Neural cell (in vitro differentiated cells): ENCODE data around the gene ARIH1. TPM values are rescaled to one million over a fixed set of nuclear protein-coding genes. Genes with fewer than 3 reads are reported as not detected.

ENCODE experiments used
- H2AFZ ChIP-seq: fragments of 200-600, 300-800 bp; sonication (generic), shearing (Covaris generic); 2 replicates; pipeline ENCODE4 v1.6.0; 2014; ENCODE audit warnings: low read depth, mild to moderate bottlenecking, antibody characterized with exemption, low read length, moderate library complexity
- H3F3A ChIP-seq: fragments of 200-600 bp; shearing (Covaris generic); 2 replicates; pipeline ENCODE4 v1.6.1; 2016; ENCODE audit warnings: mild to moderate bottlenecking, moderate library complexity, mixed read lengths, antibody characterized with exemption, low read length; ENCODE audit not compliant: insufficient read depth, poor library complexity, severe bottlenecking
- H3K27ac ChIP-seq: fragments of 200-600, 300-800 bp; sonication (generic), shearing (Covaris generic); 2 replicates; pipeline ENCODE4 v1.5.1; 2014; ENCODE audit warnings: mild to moderate bottlenecking, low read length, moderate library complexity
- H3K27me3 ChIP-seq: fragments of 300-800, 200-600 bp; sonication (generic), shearing (Covaris generic); 2 replicates; pipeline ENCODE4 v1.6.0; 2014; ENCODE audit warnings: mild to moderate bottlenecking, low read depth, low read length, moderate library complexity; ENCODE audit not compliant: insufficient read depth
- H3K36me3 ChIP-seq: fragments of 300-800, 200-600 bp; sonication (generic), shearing (Covaris generic); 2 replicates; pipeline ENCODE4 v1.5.1; 2014; ENCODE audit warnings: mild to moderate bottlenecking, antibody characterized with exemption, low read length, moderate library complexity; ENCODE audit not compliant: insufficient read depth
- H3K4me2 ChIP-seq: fragments of 300-800, 200-600 bp; sonication (generic), shearing (Covaris generic); 2 replicates; pipeline ENCODE4 v1.6.0; 2014; ENCODE audit warnings: mild to moderate bottlenecking, low read length
- H3K4me3 ChIP-seq: fragments of 300-800, 200-600 bp; sonication (generic), shearing (Covaris generic); 2 replicates; pipeline ENCODE4 v1.5.1; 2014; ENCODE audit warnings: mild to moderate bottlenecking, low read length, moderate library complexity
- H3K79me2 ChIP-seq: fragments of 200-600 bp; shearing (Covaris generic); replicated peaks from 2 replicates; pipeline ENCODE4 v1.6.0; 2014; ENCODE audit warnings: mild to moderate bottlenecking, low read length, moderate library complexity; ENCODE audit not compliant: insufficient read depth
- H3K9ac ChIP-seq: fragments of 300-800, 200-600 bp; sonication (generic), shearing (Covaris generic); 2 replicates; pipeline ENCODE4 v1.6.1; 2016; ENCODE audit warnings: mild to moderate bottlenecking, low read length, mixed read lengths
- H3K9me2 ChIP-seq: fragments of 200-600 bp; shearing (Covaris generic); 2 replicates; pipeline ENCODE4 v1.6.1; 2016; ENCODE audit warnings: mild to moderate bottlenecking, low read length, mixed read lengths; ENCODE audit not compliant: insufficient read depth
- H3K9me3 ChIP-seq: fragments of 200-600, 300-800 bp; sonication (generic), shearing (Covaris generic); 2 replicates; pipeline ENCODE4 v1.6.1; 2016; ENCODE audit warnings: mild to moderate bottlenecking, mixed run types, low read length, moderate library complexity, mixed read lengths
- H4K20me1 ChIP-seq: fragments of 200-600 bp; shearing (Covaris generic); 2 replicates; pipeline ENCODE4 v1.6.1; 2016; ENCODE audit warnings: mild to moderate bottlenecking, mixed run types; ENCODE audit not compliant: insufficient read depth
- CTCF ChIP-seq: fragments of 450-650 bp; IDR thresholded peaks from 2 replicates; pipeline ENCODE4 v1.5.1; 2014; ENCODE audit warnings: antibody characterized with exemption, mild to moderate bottlenecking, moderate library complexity; ENCODE audit not compliant: poor library complexity, severe bottlenecking
- EP300 ChIP-seq: fragments of 450-650 bp; conservative IDR thresholded peaks from 2 replicates; pipeline ENCODE4 v1.6.1; 2014; ENCODE audit warnings: antibody characterized with exemption, mild to moderate bottlenecking, moderate library complexity; ENCODE audit not compliant: poor library complexity, severe bottlenecking
- EZH2 ChIP-seq: fragments of 200-600, 300-800 bp; shearing (Covaris generic), sonication (generic); IDR thresholded peaks from 2 replicates; pipeline ENCODE4 v1.6.1; 2014; ENCODE audit warnings: antibody characterized with exemption, low read length, borderline replicate concordance, mild to moderate bottlenecking; ENCODE audit not compliant: insufficient read depth, poor library complexity, severe bottlenecking
- MXI1 ChIP-seq: fragments of 450-650 bp; conservative IDR thresholded peaks from 2 replicates; pipeline ENCODE4 v1.6.1; 2014; ENCODE audit warnings: antibody characterized with exemption, mild to moderate bottlenecking; ENCODE audit not compliant: poor library complexity, severe bottlenecking
- POLR2AphosphoS5 ChIP-seq: IDR thresholded peaks from 2 replicates; pipeline ENCODE4 v1.6.1; 2012
- RAD21 ChIP-seq: fragments of 450-650 bp; conservative IDR thresholded peaks from 2 replicates; pipeline ENCODE4 v1.6.1; 2014; ENCODE audit warnings: antibody characterized with exemption, mild to moderate bottlenecking, moderate library complexity
- REST ChIP-seq: IDR thresholded peaks from 2 replicates; pipeline ENCODE4 v1.6.1; 2012; ENCODE audit warnings: borderline replicate concordance
- SMC3 ChIP-seq: fragments of 450-650 bp; conservative IDR thresholded peaks from 2 replicates; pipeline ENCODE4 v1.6.1; 2014; ENCODE audit warnings: antibody characterized with exemption, mild to moderate bottlenecking, moderate library complexity; ENCODE audit not compliant: poor library complexity
- TAF1 ChIP-seq: IDR thresholded peaks from 2 replicates; pipeline ENCODE4 v1.6.1; 2012; ENCODE audit warnings: low read depth
- polyA plus RNA-seq: library from polyadenylated mRNA; depleted of rRNA; stranded (reverse); fragments of >200 nt; gene quantifications from 2 replicates; pipeline ENCODE4 v1.2.3, GENCODE V29; 2014

Gene ARIH1
- polyA plus RNA-seq, 1 donor from 2014 or later = 72.1 TPM

DNA sequence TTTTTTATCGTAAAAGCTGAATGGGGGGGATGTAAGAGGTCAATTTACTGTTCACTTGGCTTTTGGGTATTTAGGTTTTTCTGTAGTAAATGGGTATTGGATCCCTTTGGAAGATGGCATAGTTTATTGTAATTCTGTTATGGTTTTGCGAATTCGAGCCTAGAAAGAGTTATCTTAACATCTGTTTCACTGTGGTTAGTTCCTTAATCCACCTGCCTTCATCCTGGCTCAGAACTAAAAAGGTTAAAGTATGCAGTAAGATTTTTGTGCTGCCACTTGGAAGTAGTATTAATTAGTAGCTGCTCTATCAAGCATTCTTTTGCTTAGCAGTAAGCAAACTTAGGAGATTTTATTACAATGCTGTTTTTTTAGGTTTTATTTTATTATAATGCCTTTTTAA, 62.4 kb downstream of the ARIH1 start:
- Histone ChIP-seq H3K9ac (no peak overlapping the region), H3K36me3 (no peaks in the 10 kb centered on the region), H4K20me1 (no peaks in the 10 kb centered on the region), H3K4me2 (no peak overlapping the region), H2AFZ (no peak overlapping the region), H3K27me3 (no peaks in the 10 kb centered on the region), H3K27ac (no peak overlapping the region), H3F3A (peaks cover 3% of the 10 kb centered on the region), H3K9me2 (no peaks in the 10 kb centered on the region), H3K4me3 (no peak overlapping the region), H3K9me3 (no peaks in the 10 kb centered on the region), H3K79me2 (peaks cover 38% of the 10 kb centered on the region)
- no peak for TF ChIP-seq EP300
- TF ChIP-seq EZH2 = no peak
- TF ChIP-seq MXI1 = no peak
- TF ChIP-seq POLR2AphosphoS5 = no peak
- TF ChIP-seq SMC3 = no peak
- no peak for TF ChIP-seq REST
- no peak for TF ChIP-seq CTCF
- no peak for TF ChIP-seq TAF1
- no peak for TF ChIP-seq RAD21

- H3K79me2 ChIP-seq = peaks cover 25% of the 10 kb centered on the region
- no peak overlapping the region for H2AFZ ChIP-seq
- no peaks in the 10 kb centered on the region for H3K27me3 ChIP-seq
- no peaks in the 10 kb centered on the region for H4K20me1 ChIP-seq
- H3F3A ChIP-seq = peaks cover 3% of the 10 kb centered on the region
- H3K9me3 ChIP-seq = no peaks in the 10 kb centered on the region
- H3K4me3 ChIP-seq = no peak overlapping the region
- no peak overlapping the region for H3K4me2 ChIP-seq
- no peak for TF ChIP-seq RAD21
- no peak overlapping the region for H3K27ac ChIP-seq
- no peaks in the 10 kb centered on the region for H3K9me2 ChIP-seq
- no peaks in the 10 kb centered on the region for H3K36me3 ChIP-seq
- H3K9ac ChIP-seq = no peak overlapping the region
Observed at GRCh38 chr15:72538931-72539330, 64.8 kb downstream of the ARIH1 start.

GRCh38 chr15:72540606-72541237, 66.6 kb downstream of the ARIH1 start:
- no peaks in the 10 kb centered on the region for H4K20me1 ChIP-seq
- H3K9ac ChIP-seq = no peak overlapping the region
- no peak overlapping the region for H3K27ac ChIP-seq
- H3K4me2 ChIP-seq = no peak overlapping the region
- H3F3A ChIP-seq = peaks cover 3% of the 10 kb centered on the region
- no peak overlapping the region for H2AFZ ChIP-seq
- no peaks in the 10 kb centered on the region for H3K9me3 ChIP-seq
- TF ChIP-seq RAD21 (no peak), MXI1 (no peak), EP300 (no peak), CTCF (no peak), POLR2AphosphoS5 (no peak), EZH2 (no peak), REST (no peak), TAF1 (no peak), SMC3 (no peak)
- H3K36me3 ChIP-seq = peaks cover 4% of the 10 kb centered on the region
- H3K27me3 ChIP-seq = no peaks in the 10 kb centered on the region
- no peak overlapping the region for H3K4me3 ChIP-seq
- peaks cover 26% of the 10 kb centered on the region for H3K79me2 ChIP-seq
- H3K9me2 ChIP-seq = no peaks in the 10 kb centered on the region
